Upper lobe of right lung (tissue), 1 donor: ENCODE measurements around the gene BTG1. TPM values are rescaled to one million over a fixed set of nuclear protein-coding genes. Genes with fewer than 3 reads are reported as not detected.
A peak's percentile ranks its signal among the peaks of the same experiment; 100 is the strongest.

Source experiments
- ATAC-seq: fragments of 200-7000 bp; cut with Tn5 transposase; one replicate; pipeline ENCODE4 v1.9.1; 2020; ENCODE audit warnings: mild to moderate bottlenecking, moderate library complexity
- DNase-seq: peaks from one replicate; pipeline ENCODE4 v3.0.0-alpha.2; 2020
- H3K27ac ChIP-seq: fragments of 200-600 bp; one replicate; pipeline ENCODE4 v1.8.0; 2022
- H3K27me3 ChIP-seq: fragments of 200-600 bp; one replicate; pipeline ENCODE4 v1.8.0; 2022; ENCODE audit warnings: mild to moderate bottlenecking
- H3K36me3 ChIP-seq: fragments of 200-600 bp; one replicate; pipeline ENCODE4 v1.8.0; 2022
- H3K4me1 ChIP-seq: fragments of 200-600 bp; one replicate; pipeline ENCODE4 v1.8.0; 2022
- H3K4me3 ChIP-seq: fragments of 200-600 bp; one replicate; pipeline ENCODE4 v1.8.0; 2022; ENCODE audit warnings: mild to moderate bottlenecking
- H3K9me3 ChIP-seq: fragments of 200-600 bp; one replicate; pipeline ENCODE4 v1.8.0; 2022
- CTCF ChIP-seq: fragments of 200-600 bp; IDR thresholded peaks from one replicate; pipeline ENCODE4 v1.8.0; 2022; ENCODE audit warnings: antibody characterized with exemption
- intact Hi-C: fragments of 100-400 bp; cut with DNase I; formaldehyde crosslinking; loops from one replicate; pipeline ENCODE4 v1.11.0; 2022
- total RNA-seq: library from RNA; stranded (reverse); fragmentation: NEBNext Ultra II Directional; extraction: Animal tissue kit (Norgen Biotek cat#: 25700); gene quantifications from one replicate; pipeline ENCODE4 v1.2.1, GENCODE V29; 2021
- donor health status: DM: no; HTN: yes; CAD: no; lungs with severe emphysema.

BTG1 gene
- total RNA-seq, 1 donor from 2014 or later, result 163 TPM

GRCh38 chr12:92143686-92144630, 1.7 kb downstream of the BTG1 start:
- intact Hi-C loops, result no loop called here
- DNase-seq, result peak; percentile 67
- Histone ChIP-seq H3K27ac (peak overlapping the region; percentile 99), H3K4me1 (peaks cover 13% of the 10 kb centered on the region), H3K27me3 (no peaks in the 10 kb centered on the region), H3K9me3 (no peaks in the 10 kb centered on the region), H3K4me3 (peak overlapping the region; percentile 73), H3K36me3 (peaks cover 35% of the 10 kb centered on the region)
- ATAC-seq, result peak; percentile 64
- TF ChIP-seq CTCF, result peak; percentile 71

GRCh38 chr12:92143258-92143657, 2.4 kb downstream of the BTG1 start:
- H3K4me1 ChIP-seq, result peaks cover 13% of the 10 kb centered on the region
- no peaks in the 10 kb centered on the region for H3K9me3 ChIP-seq
- intact Hi-C loops, result no loop called here
- peak overlapping the region; percentile 99 for H3K27ac ChIP-seq
- TF ChIP-seq CTCF, result no peak
- H3K4me3 ChIP-seq, result peak overlapping the region; percentile 73
- peaks cover 35% of the 10 kb centered on the region for H3K36me3 ChIP-seq
- H3K27me3 ChIP-seq, result no peaks in the 10 kb centered on the region
- no peak for ATAC-seq
- no peak for DNase-seq

DNA sequence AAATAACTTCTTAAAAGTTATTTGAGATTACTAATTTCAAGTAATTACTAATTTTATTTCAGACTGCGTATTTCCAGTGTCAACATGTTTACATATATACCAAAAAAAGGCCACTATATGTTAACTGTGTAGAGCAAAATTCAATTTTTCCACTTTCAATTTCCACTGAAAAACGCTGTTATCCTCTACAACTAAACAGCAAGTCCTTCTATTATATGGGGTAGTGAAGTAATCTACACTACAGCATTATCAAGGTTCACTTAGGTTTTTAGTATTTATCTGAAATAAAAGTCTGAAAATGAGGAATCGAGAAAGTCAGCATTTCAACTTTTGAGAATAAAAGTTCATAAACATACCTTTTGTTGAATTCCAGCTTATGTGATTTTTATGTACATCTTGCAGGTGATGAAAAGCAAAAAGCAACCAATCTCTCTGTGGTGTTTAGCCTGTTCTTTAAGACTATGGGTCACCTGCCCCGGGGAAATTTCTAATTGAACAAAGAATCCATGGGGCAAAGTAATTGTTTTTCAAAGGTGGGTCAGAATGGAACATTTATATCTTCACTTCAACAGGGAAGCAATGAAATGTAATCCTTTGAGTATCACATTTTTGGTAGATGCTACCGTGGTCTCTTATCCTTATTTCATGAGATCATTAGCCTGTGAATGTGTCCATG, 3.3 kb downstream of the BTG1 start:
- TF ChIP-seq CTCF, result no peak
- ATAC-seq (no peak), DNase-seq (no peak)
- intact Hi-C loops, result no loop called here
- H3K4me1 ChIP-seq, result peaks cover 15% of the 10 kb centered on the region
- peaks cover 35% of the 10 kb centered on the region for H3K36me3 ChIP-seq
- H3K27me3 ChIP-seq, result no peaks in the 10 kb centered on the region
- no peaks in the 10 kb centered on the region for H3K9me3 ChIP-seq
- peak overlapping the region; percentile 73 for H3K4me3 ChIP-seq
- H3K27ac ChIP-seq, result peak overlapping the region; percentile 99

- no peak for TF ChIP-seq CTCF
- Histone ChIP-seq H3K27ac (peak overlapping the region; percentile 99), H3K4me3 (peak overlapping the region; percentile 73), H3K9me3 (no peaks in the 10 kb centered on the region), H3K36me3 (peaks cover 35% of the 10 kb centered on the region), H3K27me3 (no peaks in the 10 kb centered on the region), H3K4me1 (peaks cover 15% of the 10 kb centered on the region)
- no peak for DNase-seq
- intact Hi-C loops, result no loop called here
- no peak for ATAC-seq
These were observed 4.0 kb downstream of the BTG1 start for GRCh38 chr12:92141591-92142121.

- no peak for TF ChIP-seq CTCF
- peaks cover 35% of the 10 kb centered on the region for H3K36me3 ChIP-seq
- no peaks in the 10 kb centered on the region for H3K27me3 ChIP-seq
- DNase-seq (no peak), ATAC-seq (no peak)
- peak overlapping the region; percentile 73 for H3K4me3 ChIP-seq
- H3K4me1 ChIP-seq, result peaks cover 21% of the 10 kb centered on the region
- intact Hi-C loops, result no loop called here
- H3K9me3 ChIP-seq, result no peaks in the 10 kb centered on the region
- peak overlapping the region; percentile 99 for H3K27ac ChIP-seq
These were observed 4.6 kb downstream of the BTG1 start for GRCh38 chr12:92140896-92141536.
